Measurements from ENCODE around the gene EAF1. TPM values are rescaled to one million over a fixed set of nuclear protein-coding genes. Genes with fewer than 3 reads are reported as not detected.
"Not testable (repeated sequence)": the region's sequence is repeated elsewhere in the genome, so short reads cannot be mapped to it uniquely, and the experiment has no call there.

Gene EAF1
- total RNA-seq, 4 donors from 2014 or later, result 18.3 to 35.5 (median 28.2) TPM

- DNase-seq (ENCODE audit: low spot score in 2 of 2), result no peak
These were observed 23.4 kb upstream of the EAF1 start for GRCh38 chr3:15403965-15404364.

GRCh38 chr3:15404767-15405166, 22.6 kb upstream of the EAF1 start:
- DNase-seq (ENCODE audit: low spot score in 2 of 2), result no peak
- intact Hi-C loops (cut with DNase I; ENCODE audit: low total_unique reads), result loop anchor here (10.0 kb wide), 1 partner anchor 200 kb away; the partner anchor contains the start of gene CAPN7
- no peak overlapping the region for H3K4me3 ChIP-seq (ENCODE audit: low read depth, poor library complexity, severe bottlenecking)
- TF ChIP-seq POLR2A (IDR thresholded peaks at IDR 0.05) (no peak), CTCF (IDR thresholded peaks at IDR 0.05) (no peak)
- WGBS, 2 donors, result 88 to 97% methylated on average over 1 of the region's 1 CpG

More at GRCh38 chr3:15403965-15404364, 23.4 kb upstream of the EAF1 start:
- intact Hi-C loops (cut with DNase I; ENCODE audit: low total_unique reads), result loop anchor here (10.0 kb wide), 1 partner anchor 199 kb away; the partner anchor contains the start of gene CAPN7
- TF ChIP-seq POLR2A (IDR thresholded peaks at IDR 0.05) (no peak), CTCF (IDR thresholded peaks at IDR 0.05) (no peak)
- WGBS, 2 donors, result 83 to 95% methylated on average over 3 of the region's 3 CpGs
- no peak overlapping the region for H3K4me3 ChIP-seq (ENCODE audit: low read depth, poor library complexity, severe bottlenecking)

- H3K4me3 ChIP-seq (ENCODE audit: low read depth, poor library complexity, severe bottlenecking), result no peak overlapping the region
- TF ChIP-seq POLR2A (IDR thresholded peaks at IDR 0.05) (no peak), CTCF (IDR thresholded peaks at IDR 0.05) (no peak)
- no peak for DNase-seq (ENCODE audit: low spot score in 2 of 2)
- 39 to 40% methylated on average over 3 of the region's 3 CpGs for WGBS, 2 donors
- intact Hi-C loops (cut with DNase I; ENCODE audit: low total_unique reads), result loop anchor here (10.0 kb wide), 1 partner anchor 201 kb away; the partner anchor contains the start of gene CAPN7
These were observed 21.8 kb upstream of the EAF1 start for GRCh38 chr3:15405448-15406050.

- TF ChIP-seq CTCF (IDR thresholded peaks at IDR 0.05) (no peak), POLR2A (IDR thresholded peaks at IDR 0.05) (no peak)
- intact Hi-C loops (cut with DNase I; ENCODE audit: low total_unique reads), result loop anchor here (10.0 kb wide), 1 partner anchor 204 kb away; the partner anchor contains the start of gene CAPN7
- no peak overlapping the region for H3K4me3 ChIP-seq (ENCODE audit: low read depth, poor library complexity, severe bottlenecking)
- 78 to 81% methylated on average over 3 of the region's 3 CpGs for WGBS, 2 donors
- DNase-seq (ENCODE audit: low spot score in 2 of 2), result no peak
These were observed 18.2 kb upstream of the EAF1 start for GRCh38 chr3:15409239-15409638.

GRCh38 chr3:15409774-15410173, 17.6 kb upstream of the EAF1 start:
- TF ChIP-seq CTCF (IDR thresholded peaks at IDR 0.05) (no peak), POLR2A (IDR thresholded peaks at IDR 0.05) (no peak)
- 91 to 94% methylated on average over 2 of the region's 2 CpGs for WGBS, 2 donors
- intact Hi-C loops (cut with DNase I; ENCODE audit: low total_unique reads), result loop anchor here (5.0 to 10.0 kb wide), 2 partner anchors 205 to 843 kb away; partner anchors contain the start of gene CAPN7

GRCh38 chr3:15410966-15411365, 16.4 kb upstream of the EAF1 start:
- H3K4me3 ChIP-seq (ENCODE audit: low read depth, poor library complexity, severe bottlenecking); DNase-seq (ENCODE audit: low spot score in 2 of 2): not testable (repeated sequence)
- 93 to 96% methylated on average over 7 of the region's 7 CpGs for WGBS, 2 donors
- intact Hi-C loops (cut with DNase I; ENCODE audit: low total_unique reads), result loop anchor here (5.0 kb wide), 1 partner anchor 841 kb away; no protein-coding TSS in a partner anchor

More at GRCh38 chr3:15409774-15410173, 17.6 kb upstream of the EAF1 start:
- DNase-seq (ENCODE audit: low spot score in 2 of 2), result no peak
- H3K4me3 ChIP-seq (ENCODE audit: low read depth, poor library complexity, severe bottlenecking), result no peak overlapping the region

Data from lower leg skin (tissue), 4 donors.